ENCODE data around the gene COG5.

- no peak for TF ChIP-seq CTCF (IDR thresholded peaks at IDR 0.05)
- no peak for TF ChIP-seq RFX5 (IDR thresholded peaks at IDR 0.05; ENCODE audit: low read length)
- no peak for TF ChIP-seq SMC3 (IDR thresholded peaks at IDR 0.05; ENCODE audit: low read depth, low read length)
- no peak for TF ChIP-seq MEF2A (IDR thresholded peaks at IDR 0.05; ENCODE audit: borderline replicate concordance, low read depth)
- TF ChIP-seq ELF1 (IDR thresholded peaks at IDR 0.05), result no peak
- TF ChIP-seq GABPA (IDR thresholded peaks at IDR 0.05; ENCODE audit: low read depth), result no peak
- TF ChIP-seq USF2 (IDR thresholded peaks at IDR 0.05; ENCODE audit: borderline replicate concordance, low read depth, low read length), result no peak
- TF ChIP-seq MXI1 (IDR thresholded peaks at IDR 0.05; ENCODE audit: low read depth, low read length), result no peak
- no peak for TF ChIP-seq USF1 (IDR thresholded peaks at IDR 0.05; ENCODE audit: borderline replicate concordance, low read depth)
Measured at GRCh38 chr7:107499731-107500130, 64.0 kb downstream of the COG5 start.

Measured in SK-N-SH (cell line).